GM19372 (cell line): ENCODE results near the gene CPEB1.
"Not testable (repeated sequence)": the region's sequence is repeated elsewhere in the genome, so short reads cannot be mapped to it uniquely, and the experiment has no call there.

ENCODE experiments used
- ATAC-seq: cut with Tn5 transposase; IDR thresholded peaks from one replicate; pipeline ENCODE4 v1.9.1; 2021; ENCODE audit warnings: mild to moderate bottlenecking, low read depth, moderate library complexity; ENCODE audit not compliant: unreplicated experiment

The CPEB1 gene

DNA sequence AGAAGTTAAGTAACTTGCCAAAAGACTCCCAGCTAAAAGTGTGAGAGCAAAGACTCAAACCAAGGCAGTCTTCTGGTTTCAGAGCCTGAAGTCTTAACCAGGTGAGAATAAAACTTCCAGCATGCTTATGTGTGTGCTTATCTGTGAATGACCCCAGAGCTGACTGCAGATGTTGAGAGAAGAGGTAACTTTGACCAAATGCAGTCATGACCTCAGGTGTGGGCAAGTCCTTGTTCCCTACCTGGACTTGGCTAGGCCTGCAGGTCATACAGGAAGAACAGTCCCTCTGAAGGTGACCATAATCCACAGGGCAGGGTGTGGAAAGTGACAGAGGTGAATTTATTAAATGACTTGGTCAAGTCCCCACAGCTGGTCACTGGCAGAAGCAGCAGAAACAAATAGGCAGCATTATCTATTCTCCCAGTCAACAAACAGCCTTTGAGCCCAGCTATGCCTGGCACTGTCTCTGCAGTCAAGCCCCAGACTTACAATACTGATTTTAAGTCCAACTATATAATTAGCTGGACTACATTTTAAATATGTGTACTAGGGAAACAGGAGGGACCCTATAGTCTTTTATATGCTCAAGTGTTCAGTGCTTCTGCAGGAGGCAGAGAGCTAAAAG lies 3.0 kb upstream of the CPEB1 start:
- ATAC-seq, result no peak

DNA sequence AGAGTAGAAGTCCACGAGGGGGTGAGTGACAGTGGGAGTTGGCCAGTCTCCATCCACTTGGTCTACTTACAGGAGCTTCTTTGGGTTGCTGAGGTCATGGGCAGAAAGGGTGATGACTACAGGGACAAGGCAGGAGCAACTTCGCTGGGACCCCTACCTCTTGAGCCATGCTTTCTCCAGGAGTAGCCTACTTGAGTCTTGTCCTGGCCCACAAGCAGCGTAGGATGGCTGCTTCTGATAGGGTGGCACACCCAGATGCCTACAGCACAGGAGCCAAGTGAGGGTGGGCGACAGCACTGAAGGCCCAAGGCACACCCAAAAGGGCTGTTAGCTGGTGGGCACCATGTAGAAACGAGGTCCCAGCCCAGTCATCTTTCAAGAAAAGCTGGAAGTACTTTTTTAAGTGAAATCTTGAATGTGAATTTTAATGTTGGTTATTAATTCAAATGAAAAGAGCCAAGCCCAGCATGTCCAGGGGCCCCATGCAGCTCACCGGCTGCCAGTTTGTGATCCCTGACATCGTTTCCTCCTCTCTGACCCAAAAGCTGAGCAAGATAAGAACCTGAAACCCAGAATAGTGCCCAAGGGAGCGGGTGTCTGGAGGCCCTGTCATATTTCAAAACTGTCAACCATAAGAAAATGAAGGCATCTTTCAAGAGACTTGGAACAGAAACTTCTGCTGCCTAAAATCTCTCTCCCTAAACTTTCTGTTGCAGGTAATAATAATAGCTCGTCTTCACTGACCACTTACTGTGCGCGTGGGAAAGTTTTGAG lies 2.2 kb upstream of the CPEB1 start:
- ATAC-seq, result no peak

GRCh38 chr15:82648257-82649103 lies 1.3 kb upstream of the CPEB1 start:
- ATAC-seq, result no peak

DNA sequence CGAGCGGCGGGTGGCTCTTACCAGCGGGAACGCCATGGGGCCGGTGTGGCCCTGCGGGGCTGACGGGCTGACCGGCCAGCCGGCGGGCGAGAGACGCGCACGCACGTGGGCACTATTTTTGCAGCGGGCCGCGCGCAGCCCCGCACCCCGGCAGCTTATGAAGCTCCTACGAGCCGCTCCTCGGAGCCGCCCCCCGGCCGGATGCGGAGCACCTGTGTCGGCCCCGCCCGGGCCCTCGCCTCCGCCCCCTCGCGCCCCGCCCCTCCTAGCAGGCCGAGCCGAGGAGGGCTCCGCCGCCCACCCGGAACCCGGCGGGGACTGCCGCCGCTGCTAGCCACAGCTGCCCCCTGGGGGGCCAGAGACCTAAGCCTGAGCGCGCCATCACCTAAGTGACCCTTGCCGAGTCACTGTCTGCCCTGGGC lies 683 bp upstream of the CPEB1 start:
- peak; percentile 62 for ATAC-seq

- no peak for ATAC-seq
Measured at GRCh38 chr15:82646250-82647044, 716 bp downstream of the CPEB1 start.

DNA sequence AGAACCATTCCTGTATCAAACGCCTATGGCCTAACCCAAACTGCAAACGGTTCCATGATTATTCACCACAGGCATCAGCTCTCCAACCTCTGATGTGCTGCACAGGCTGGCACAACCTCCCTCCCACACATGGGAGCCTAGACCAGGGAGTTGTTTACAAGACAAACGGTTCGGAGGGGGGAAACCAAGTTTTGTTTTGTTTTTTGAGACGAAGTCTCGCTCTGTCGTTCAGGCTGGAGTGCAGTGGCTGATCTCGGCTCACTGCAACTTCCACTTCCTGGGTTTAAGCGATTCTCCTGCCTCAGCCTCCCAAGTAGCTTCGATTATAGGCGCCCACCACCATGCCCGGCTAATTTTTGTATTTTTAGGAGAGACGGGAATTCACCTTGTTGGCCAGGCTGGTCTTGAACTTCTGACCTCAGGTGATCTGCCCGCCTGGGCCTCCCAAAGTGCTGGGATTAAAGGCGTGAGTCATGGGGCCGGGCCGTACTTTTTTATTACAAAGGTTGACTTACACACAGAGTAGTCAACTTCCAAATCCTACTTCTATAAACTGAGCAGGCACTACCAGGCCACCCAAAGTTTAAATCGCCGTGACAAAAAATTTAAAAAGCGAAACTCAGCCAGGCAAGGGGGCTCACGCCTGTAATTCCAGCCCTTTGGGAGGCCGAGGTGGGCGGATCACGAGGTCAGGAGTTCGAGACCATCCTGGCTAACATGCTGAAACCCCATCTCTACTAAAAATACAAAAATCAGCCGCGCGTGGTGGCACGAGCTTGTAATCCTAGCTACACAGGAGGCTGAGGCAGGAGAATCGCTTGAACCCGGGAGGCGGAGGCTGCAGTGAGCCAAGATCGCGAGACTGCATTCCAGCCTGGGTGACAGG lies 2.0 kb downstream of the CPEB1 start:
- not testable (repeated sequence) for ATAC-seq

DNA sequence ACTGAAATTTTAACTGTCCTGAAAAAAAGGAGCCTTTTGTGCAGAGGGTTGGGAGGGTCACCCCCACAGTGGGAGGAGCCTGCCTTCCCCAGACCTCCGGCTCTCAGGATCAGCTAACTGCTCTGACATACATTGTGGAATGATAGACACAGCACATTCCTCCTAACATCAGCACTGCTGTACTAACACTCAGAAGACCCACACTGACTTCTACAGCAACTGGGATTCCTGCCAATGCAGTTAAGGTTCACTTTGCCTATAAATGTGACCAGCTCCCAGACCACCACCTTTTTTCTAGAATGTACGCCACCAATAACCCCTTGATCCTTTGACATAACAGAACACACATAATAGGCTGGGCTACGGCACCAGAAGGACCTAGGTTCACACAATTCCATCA lies 3.2 kb downstream of the CPEB1 start:
- ATAC-seq, result no peak

DNA sequence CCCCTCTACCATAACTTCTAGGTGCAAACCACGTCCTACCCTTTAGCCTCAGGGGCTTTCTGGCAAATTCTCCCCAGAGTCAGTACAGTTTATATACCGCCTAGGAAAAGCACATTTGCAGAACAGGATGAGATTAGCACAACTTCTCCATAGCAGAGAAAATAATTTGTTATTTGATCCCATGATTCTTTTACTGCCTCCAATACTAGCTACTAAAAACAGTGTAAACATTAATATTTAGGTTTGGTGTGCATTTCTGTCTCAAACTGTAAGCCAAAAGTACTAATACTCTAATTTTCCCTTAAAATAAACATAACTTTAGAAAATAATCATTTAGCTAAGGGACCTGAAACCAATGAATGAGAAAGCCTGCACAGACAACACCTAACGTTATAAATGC lies 4.5 kb downstream of the CPEB1 start:
- ATAC-seq, result no peak

DNA sequence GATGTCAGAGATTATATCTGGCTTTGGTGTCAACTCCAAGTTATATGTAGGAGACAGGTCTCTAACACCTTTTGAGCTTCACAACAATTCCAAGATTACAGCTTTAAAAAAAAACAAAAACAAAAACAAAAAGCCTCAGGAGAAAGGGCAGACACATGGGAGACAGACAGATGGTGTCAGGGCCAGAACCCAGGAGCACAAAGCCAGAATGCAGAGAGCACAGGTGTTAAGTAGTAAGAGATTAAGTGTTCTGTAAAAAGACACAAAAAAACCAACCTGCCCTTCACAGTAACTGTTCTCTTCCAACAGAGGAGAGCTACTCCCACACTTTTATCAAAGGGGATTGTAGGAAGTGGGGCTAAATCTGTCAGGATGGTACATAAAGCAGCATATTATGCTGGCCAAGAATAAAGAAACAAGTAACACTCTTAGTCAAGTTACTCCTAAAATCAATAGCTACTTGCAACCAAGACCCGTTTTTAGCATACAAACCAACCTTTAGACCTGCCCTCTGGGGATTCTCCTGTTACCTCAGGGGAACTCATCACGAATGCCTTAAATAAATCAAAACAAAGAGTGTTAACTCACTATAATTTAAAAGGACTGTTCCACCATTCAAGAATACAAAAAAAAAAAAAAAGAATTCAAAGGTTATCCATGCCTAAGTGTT lies 5.9 kb downstream of the CPEB1 start:
- ATAC-seq, result no peak

- no peak for ATAC-seq
Measured at GRCh38 chr15:82640672-82641071, 6.5 kb downstream of the CPEB1 start.

DNA sequence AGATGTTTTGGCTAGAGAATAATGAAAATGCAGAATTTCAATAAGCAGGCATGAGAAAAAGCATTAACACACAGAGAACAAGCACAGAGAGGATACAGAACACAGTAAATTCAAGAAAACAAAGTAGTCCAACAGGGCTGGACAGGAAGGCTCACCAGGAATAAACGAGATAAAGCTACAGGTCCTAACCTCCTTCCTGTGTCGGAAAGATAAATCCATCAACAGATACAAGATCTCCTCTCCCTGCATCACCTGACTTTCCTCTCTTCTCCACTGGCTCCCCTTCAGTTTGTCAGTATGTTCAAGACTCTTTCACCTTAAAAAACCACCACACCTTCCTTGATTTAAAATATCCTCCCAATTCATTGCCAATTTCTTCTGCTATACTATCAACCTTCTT lies 11.4 kb downstream of the CPEB1 start:
- ATAC-seq, result no peak

- no peak for ATAC-seq
Measured at GRCh38 chr15:82630033-82630432, 17.1 kb downstream of the CPEB1 start.

DNA sequence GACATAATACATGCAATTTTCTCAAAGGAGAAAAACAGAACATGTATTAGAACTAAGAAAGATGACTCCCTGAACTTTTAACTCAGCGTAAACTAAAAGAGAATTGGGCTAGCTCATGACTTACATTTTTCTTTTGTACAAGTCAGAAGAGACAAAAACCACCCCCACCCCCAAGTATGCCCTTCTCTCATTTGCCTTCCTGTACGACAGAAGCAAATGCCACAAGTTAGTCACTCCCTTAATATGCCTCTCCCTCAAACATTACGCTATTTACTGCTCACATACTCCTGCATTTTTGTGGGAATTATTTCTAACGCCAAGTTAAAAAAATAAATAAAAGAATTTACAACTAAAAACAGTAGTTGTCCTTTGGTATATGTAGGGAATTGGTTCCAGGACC lies 22.0 kb downstream of the CPEB1 start:
- ATAC-seq, result no peak

GRCh38 chr15:82624438-82624837 lies 22.7 kb downstream of the CPEB1 start:
- ATAC-seq, result no peak

DNA sequence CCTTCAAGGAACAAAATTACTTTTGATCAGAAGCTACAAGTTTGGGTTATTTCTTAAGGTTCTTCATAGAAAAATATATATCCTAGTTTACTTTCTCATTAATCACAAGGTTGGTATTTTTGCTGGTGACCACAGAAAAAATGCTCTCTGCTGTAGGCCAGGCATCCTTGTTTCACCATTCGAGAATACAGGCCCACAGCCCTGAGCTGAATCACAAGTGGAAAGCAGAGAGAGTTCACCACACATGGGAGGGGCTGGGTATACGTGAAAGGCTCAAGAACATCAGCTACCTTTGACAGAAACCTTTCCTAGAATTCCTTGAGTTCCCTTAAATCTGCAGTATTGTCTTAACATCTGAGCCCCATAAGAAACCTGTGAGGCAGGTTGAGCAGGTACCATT lies 23.2 kb downstream of the CPEB1 start:
- no peak for ATAC-seq

GRCh38 chr15:82621970-82622369 lies 25.2 kb downstream of the CPEB1 start:
- ATAC-seq, result no peak

- no peak for ATAC-seq
Measured at GRCh38 chr15:82613747-82614146, 33.4 kb downstream of the CPEB1 start.

- ATAC-seq, result no peak
Measured at GRCh38 chr15:82611348-82611747, 35.8 kb downstream of the CPEB1 start.

DNA sequence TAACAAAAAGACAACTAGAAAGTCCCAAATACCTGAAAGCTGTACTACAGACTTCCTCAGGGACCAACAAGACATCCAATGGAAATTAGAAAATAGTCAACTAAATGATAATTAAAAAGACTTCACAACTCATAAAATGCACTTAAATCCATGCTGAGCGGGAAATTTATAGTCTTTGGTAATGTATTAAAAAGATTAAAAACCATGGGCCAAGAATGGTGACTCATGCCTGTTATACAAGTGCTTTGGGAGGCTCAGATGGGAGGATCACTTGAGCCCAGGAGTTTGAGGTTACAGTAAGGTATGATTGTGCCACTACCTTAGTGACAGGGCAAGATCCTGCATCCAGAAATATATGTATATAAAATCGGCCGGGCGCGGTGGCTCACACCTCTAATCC lies 45.0 kb downstream of the CPEB1 start:
- no peak for ATAC-seq
